OCI-M2 (cell line): Measurements from ENCODE around the gene YKT6.

Source experiments
- DNase-seq: peaks from one replicate; lab custom pipeline; 2025; ENCODE audit not compliant: unreplicated experiment; lab: John Stamatoyannopoulos, UW

The YKT6 gene

GRCh38 chr7:44257618-44258422 is 57.0 kb downstream of the YKT6 start:
- DNase-seq = no peak

GRCh38 chr7:44258423-44258760 is 57.6 kb downstream of the YKT6 start:
- DNase-seq = no peak

GRCh38 chr7:44258865-44259546 is 58.2 kb downstream of the YKT6 start:
- DNase-seq = no peak

GRCh38 chr7:44259547-44260457 is 59.0 kb downstream of the YKT6 start:
- no peak for DNase-seq

- DNase-seq = no peak
These were observed 60.5 kb downstream of the YKT6 start for GRCh38 chr7:44261240-44261639.

- no peak for DNase-seq
These were observed 61.3 kb downstream of the YKT6 start for GRCh38 chr7:44262031-44262430.

- no peak for DNase-seq
These were observed 62.7 kb downstream of the YKT6 start for GRCh38 chr7:44263326-44264082.
